Activated T-helper 1 cell treated with Interleukin-2 at 50 U/mL for 16 hours (primary cell): ENCODE results near the gene UNC13C.

ENCODE experiments used
- DNase-seq: peaks from one replicate; pipeline ENCODE4 v3.0.0-alpha.2; 2020; ENCODE audit warnings: low read depth

Gene UNC13C

DNA sequence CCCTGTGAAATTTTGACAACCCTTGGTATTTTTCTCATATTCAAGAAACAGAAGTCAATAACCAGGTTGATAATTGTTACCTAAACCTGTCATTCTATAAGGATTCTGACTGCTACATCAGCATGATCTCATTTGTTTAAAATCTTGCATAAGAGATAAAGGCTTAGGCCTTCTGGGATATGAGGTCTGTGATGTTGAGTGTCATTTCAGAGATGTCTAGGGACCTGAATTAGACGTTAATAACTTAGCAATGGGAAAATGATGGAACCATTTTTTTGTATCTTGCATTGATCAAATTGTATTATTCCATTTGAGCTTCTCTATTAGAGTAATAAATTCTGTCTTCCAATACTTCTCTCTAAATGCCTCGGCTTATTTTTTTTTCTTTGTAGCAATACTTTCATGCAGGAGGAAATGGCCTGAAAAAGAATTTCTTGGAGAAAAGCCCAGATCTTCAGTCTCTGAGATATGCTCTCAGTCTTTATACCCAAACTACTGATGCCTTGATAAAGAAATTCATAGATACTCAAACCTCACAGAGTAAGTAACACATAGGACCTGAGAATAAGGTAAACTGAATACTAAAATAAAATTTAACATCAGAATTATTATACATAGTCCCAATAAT lies 589.3 kb downstream of the UNC13C start:
- DNase-seq = no peak

- no peak for DNase-seq
These were observed 590.1 kb downstream of the UNC13C start for GRCh38 chr15:54568381-54568780.

DNA sequence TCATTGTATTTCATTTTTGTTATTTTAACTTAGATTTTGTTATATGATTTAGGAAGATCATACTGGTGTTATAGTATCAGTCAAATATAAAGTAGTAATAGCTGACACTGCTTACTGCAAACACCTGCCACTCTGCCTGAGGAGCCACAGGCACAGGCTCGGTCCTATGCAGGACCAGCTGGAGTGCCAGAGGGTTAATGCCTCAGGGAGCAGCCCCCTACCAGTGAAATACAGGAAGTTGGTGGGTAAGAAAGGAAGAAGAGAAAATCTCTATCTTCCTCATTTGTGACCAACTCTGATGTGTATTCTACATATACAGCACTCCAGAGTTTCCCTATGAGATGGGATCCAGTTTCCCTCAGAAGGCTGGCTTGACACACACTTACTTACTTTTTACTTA lies 593.3 kb downstream of the UNC13C start:
- no peak for DNase-seq

DNA sequence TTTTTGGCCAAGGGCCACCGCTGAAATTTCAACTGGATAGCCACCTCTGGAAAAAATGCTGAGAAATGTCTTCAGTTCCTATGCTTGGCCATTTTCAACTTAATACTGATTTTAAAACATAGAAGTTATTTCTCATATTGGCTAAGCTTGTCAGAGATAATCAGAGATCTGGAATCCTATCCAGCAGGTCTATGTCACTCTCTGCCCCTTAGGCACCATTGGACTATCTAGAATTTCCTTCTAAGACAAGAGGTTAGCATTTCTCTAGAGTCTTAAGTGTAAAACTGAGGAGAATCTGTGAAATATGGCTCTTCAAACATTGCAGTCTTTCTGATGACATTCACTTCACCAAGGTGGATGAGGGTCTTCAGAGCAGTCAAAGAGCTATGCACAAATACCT lies 597.3 kb downstream of the UNC13C start:
- no peak for DNase-seq

DNA sequence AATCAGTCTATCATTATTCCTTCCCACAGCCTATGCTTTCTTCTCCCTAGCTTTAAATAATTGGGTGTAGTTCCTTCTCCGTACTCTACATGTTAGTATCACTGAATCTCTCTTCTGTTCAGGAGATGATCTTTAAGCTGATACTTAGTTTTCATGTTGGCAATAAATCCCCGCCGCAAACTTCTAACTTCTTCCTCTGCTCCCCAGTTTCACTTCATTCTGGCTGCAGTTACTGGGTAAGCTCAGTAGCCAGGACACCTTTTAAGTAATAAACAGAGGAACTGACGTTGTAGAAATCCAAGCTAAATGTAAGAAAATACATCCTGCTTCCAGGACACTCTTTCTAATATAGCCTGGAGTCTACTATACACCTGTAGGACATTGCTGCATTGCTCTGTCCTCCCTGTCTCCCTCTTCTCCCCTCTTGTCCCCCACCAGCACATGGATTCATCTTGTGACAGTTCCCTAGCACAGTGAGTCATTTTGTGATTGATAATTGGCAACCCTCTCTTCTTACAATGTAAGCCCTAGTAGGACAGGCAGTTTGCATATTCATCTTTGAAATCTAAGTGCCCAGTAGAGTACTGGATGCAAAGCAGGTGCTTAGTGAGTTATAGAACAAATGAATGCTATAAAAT lies 598.2 kb downstream of the UNC13C start:
- DNase-seq = no peak

DNA sequence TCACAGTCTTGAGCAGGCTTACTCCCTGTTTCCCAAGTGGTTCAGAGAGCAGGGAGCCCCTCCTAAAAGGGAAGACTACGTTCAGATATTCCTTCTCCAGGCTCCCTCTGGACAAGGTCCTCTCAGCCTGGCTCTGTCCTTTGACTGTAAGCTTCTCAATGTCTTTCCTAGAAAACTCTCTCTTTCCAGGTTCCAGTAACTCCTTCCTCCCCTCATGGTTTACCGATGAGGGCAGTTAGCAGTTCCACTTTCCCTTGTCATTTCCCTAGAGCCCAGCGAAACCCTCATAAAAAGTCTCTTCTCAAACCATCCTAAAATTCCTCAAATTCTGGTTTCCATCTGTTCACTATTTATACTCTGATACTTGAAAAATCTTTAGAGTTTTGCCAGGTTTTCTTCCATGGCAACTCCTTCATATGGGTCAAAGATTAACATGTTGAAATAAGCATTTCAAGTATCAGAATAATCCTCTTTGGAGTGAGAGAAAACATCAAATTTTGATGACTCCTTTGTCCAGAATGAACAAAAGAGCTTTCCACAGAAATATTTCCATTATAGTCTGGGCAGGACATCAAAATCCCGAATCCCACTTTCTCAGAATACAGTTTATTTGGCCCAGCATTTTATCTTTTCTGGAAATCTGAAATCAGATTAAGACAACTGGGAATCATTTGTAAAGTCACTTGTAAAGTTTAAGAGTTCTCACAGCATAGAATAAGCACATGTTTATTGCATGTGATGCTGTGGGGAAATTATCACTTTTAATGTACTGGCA lies 599.4 kb downstream of the UNC13C start:
- no peak for DNase-seq

GRCh38 chr15:54579855-54580254 lies 601.6 kb downstream of the UNC13C start:
- no peak for DNase-seq

GRCh38 chr15:54580643-54581042 lies 602.4 kb downstream of the UNC13C start:
- DNase-seq = no peak

DNA sequence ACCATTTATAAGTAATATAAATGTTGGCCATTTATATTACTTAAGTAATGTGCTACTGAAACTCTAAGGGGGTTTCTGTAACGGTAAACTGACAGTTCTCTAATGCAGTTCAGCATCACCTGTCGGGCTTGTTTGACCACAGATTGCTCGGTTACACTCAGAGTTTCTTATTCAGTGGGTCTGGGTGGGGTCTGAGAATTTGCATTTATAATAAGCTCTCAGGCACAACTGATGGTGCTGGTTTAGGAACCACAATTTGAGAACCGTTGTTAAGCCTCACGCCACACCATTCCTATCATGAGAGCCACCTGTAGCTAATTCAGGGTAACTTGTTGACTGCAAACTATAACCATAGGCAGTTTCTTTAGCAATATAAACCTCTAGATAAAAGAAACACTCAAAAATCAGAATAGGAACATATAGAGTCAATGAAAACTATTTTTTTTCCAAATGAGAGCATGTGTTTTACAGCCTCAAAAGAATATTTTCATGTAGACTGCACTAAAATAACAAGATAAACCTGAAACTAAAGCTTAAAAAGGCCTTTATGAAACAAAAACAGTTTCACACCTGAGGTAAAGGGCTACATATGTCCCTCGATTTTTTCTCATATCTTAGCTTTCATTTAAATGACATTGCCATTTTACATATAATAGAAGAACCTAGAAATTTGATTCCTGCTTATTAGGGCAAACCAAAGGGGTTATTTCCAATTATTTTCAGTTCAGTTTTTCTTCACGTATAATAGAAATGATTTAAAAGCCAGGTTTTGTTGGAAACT lies 604.8 kb downstream of the UNC13C start:
- no peak for DNase-seq

GRCh38 chr15:54585063-54585462 lies 606.8 kb downstream of the UNC13C start:
- no peak for DNase-seq

DNA sequence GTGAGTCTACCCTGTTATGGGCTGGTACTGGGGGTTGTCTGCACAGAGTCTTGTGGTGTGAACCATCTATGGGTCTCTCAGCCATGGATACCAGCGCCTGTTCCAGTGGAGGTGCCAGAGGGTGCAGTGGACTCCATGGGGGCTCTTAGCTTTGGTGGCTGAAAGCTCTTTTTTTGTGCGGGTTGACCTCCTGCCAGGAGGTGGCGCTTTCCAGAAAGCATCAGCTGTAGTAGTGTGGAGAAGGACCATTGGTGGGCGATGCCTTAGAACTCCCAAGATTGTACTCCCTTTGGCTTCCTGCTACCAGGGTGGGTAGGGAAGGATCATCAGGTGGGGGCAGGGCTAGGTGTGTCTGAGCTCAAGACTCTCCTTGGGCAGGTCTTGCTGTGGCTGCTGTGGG lies 615.9 kb downstream of the UNC13C start:
- DNase-seq = no peak

- DNase-seq = no peak
These were observed 621.1 kb downstream of the UNC13C start for GRCh38 chr15:54599386-54599785.

GRCh38 chr15:54605043-54605442 lies 626.8 kb downstream of the UNC13C start:
- DNase-seq = no peak

DNA sequence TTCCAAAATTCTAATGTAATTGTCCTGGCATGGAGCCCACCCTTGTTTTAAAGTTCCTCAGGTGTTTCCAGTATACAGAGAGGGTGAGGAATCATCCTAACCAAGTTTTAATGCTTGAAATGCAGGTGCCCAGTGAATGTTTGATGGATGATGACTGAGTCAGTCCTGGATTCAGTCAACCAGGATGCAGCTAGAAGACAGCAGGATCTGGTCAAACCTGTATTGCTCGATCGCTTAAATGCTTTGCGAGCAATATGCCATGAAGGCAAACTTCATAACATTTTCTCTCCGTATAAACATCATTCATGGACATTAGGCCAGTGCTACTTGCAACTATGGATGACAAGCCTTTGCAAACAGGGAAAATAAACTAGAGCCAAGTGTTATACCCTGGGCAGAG lies 627.3 kb downstream of the UNC13C start:
- DNase-seq = no peak

DNA sequence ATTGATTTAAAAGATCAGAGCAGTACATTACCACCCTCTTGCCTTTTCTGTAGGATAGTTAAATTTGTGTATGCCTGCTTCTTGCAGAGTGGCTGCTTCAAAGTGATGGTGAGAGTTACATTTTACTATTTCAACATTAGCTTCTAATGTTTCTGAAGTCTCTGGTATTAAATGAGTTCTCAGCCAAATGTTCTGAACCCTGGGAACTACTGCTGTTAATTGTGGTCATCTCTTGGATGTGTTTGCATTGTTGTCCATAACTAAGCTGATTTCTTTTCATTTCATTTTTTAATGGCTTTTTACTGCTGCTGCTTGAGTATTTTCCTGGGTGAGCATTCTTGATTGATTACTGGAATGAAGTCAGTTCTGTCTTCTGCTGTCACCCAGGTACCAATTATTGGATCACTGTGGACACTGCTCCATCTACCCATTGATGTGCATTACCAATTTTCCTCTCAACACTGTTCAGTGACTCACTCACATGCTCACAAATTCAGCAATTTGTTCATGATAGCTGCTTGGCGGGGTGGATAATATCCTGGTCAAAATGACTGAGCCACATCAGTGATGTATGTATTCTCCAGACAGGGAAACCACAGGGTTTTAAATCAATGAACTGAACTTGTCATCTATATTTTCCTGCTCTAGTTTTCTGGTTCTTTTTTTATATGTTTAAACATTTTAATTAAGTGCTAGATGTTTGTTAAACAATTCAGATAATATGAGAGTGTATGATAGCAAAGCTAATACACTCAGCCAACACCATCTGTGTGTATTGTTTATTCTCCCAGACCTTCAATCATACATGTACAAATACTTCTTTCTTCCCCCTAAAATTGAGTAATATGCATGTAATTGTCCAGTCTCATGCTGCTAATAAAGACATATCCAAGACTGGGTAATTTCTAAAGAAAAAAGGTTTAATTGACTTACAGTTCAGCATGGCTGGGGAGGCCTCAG lies 630.9 kb downstream of the UNC13C start:
- no peak for DNase-seq

- no peak for DNase-seq
These were observed 639.9 kb downstream of the UNC13C start for GRCh38 chr15:54618120-54618519.

- no peak for DNase-seq
These were observed 640.9 kb downstream of the UNC13C start for GRCh38 chr15:54619180-54619579.

DNA sequence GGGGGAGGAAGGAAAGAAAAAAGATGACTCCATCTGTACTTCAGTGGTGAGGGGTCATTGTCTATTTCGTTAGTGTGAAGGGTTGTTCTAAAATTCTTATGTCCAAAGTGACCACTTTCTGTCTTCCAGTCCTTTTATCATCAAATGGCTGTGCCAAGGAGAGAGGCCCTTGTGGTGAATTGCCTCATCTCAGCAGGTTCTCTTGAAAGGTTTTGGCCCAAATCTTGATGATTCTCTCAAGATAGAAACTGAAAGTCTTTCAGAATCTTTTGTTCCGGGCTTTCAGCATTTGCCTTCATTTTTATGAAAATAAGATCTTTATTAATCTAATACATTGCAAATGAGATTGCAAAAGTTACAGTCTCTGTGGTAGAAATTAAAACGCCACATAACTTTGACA lies 642.7 kb downstream of the UNC13C start:
- no peak for DNase-seq

DNA sequence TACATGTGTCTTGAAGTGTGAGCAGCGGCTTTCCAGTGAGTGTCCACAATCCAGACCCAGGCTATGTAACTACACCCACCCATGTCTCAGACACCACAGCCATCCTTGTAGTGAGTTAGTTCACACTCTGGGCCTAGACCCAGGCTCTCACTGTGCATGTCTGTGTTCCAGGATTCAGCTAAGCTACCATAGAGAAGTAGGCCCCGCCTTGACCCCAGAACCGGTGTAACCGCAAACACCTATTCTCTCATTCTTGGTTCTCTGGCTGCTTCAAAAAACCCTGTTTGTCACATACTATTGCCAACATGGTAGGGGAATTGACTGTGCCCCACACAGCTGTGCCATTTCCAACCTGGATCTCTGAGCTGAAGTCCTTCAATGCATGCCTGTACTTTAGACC lies 657.9 kb downstream of the UNC13C start:
- DNase-seq = no peak

DNA sequence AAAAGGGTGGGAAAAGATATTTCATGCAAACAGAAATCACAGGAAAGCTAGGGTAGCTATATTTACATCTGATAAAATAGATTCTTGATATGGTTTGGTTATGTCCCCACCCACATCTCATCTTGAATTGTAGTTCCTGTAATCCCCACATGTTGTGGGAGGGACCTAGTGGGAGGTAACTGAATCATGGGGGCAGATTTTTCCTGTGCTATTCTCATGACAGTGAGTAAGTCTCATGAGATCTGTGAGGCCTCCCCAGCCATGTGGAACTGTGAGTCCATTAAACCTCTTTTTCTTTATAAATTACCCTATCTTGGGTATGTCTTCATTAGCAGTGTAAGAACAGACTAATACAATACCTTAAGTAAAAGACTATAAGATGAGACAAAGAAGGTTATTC lies 660.4 kb downstream of the UNC13C start:
- no peak for DNase-seq

- DNase-seq = no peak
These were observed 662.6 kb downstream of the UNC13C start for GRCh38 chr15:54640873-54641272.
